ENCODE measurements around the gene EFL1.
"Not testable (repeated sequence)": the region's sequence is repeated elsewhere in the genome, so short reads cannot be mapped to it uniquely, and the experiment has no call there.

- not testable (repeated sequence) for TF ChIP-seq CTCF (IDR thresholded peaks at IDR 0.05); ZFX (IDR thresholded peaks at IDR 0.05; ENCODE audit: borderline replicate concordance)
These were observed 5.9 kb upstream of the EFL1 start for GRCh38 chr15:82268454-82268853.
